ENCODE measurements around the gene MGAT5B. TPM values are rescaled to one million over a fixed set of nuclear protein-coding genes. Genes with fewer than 3 reads are reported as not detected.

The MGAT5B gene
- total RNA-seq, 2 experiments from 2014 or later: 0.43 to 0.47 TPM

- Mint-ChIP-seq H3K9me3 (peaks cover 9% of the 10 kb centered on the region), H3K27ac (no peak overlapping the region), H3K36me3 (no peaks in the 10 kb centered on the region), H3K4me3 (no peak overlapping the region), H3K27me3 (peaks cover 8% of the 10 kb centered on the region), H3K4me1 (peaks cover 3% of the 10 kb centered on the region)
- no peak for DNase-seq
- POLR2A ChIA-PET: no interaction called here
- no peak for ATAC-seq (ENCODE audit: low read depth)
These were observed 9.2 kb downstream of the MGAT5B start for GRCh38 chr17:76877437-76877836.

GRCh38 chr17:76878568-76878967, 10.4 kb downstream of the MGAT5B start:
- H3K4me3 Mint-ChIP-seq: no peak overlapping the region
- DNase-seq (no peak), ATAC-seq (ENCODE audit: low read depth) (no peak)
- POLR2A ChIA-PET: no interaction called here
- no peak overlapping the region for H3K27ac Mint-ChIP-seq
- H3K9me3 Mint-ChIP-seq: peaks cover 9% of the 10 kb centered on the region
- no peaks in the 10 kb centered on the region for H3K36me3 Mint-ChIP-seq
- H3K4me1 Mint-ChIP-seq: no peaks in the 10 kb centered on the region
- H3K27me3 Mint-ChIP-seq: peaks cover 6% of the 10 kb centered on the region

DNA sequence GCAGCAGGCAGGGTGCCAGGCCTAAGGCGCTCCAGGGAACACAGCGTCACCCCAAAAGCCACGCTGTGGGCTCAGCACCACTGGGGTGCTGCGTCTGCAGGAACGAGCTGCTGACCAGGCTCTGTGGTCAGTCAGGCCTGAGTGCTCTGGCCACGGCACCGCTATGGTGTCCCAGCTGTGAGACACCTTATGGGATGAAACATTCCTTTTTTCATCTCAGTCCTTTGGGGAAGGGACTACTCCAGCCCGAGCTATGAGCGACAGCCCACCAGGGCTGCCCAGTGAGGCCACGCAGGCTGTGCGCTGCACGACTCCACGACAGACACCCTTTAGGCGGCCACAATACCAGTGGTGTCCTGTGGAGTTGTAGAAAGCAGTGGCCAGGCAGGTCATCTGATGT, 11.1 kb downstream of the MGAT5B start:
- DNase-seq (no peak), ATAC-seq (ENCODE audit: low read depth) (no peak)
- POLR2A ChIA-PET: no interaction called here
- Mint-ChIP-seq H3K36me3 (no peaks in the 10 kb centered on the region), H3K27ac (no peak overlapping the region), H3K4me1 (no peaks in the 10 kb centered on the region), H3K27me3 (peaks cover 6% of the 10 kb centered on the region), H3K9me3 (peaks cover 7% of the 10 kb centered on the region), H3K4me3 (no peak overlapping the region)

DNA sequence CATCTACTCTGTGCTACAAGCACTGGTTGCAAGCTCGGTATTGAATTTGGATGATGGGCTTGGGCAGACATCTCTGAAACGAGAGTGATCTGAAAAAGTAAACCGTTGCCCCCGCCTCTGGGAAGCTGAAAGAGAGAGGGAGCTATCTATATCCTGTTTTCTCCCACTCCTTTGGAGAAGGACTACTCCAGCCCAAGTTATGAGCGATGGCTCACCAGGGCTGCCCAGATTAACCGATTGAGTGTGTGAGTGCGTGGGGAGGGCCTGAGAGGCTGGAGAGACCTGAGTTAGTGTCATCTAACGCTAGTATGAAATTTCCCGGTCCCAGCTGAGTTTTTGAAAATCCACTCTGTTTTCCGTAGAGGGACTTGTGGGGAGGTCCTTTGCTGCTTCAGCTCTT, 11.5 kb downstream of the MGAT5B start:
- ATAC-seq (ENCODE audit: low read depth) (no peak), DNase-seq (no peak)
- H3K36me3 Mint-ChIP-seq: no peaks in the 10 kb centered on the region
- POLR2A ChIA-PET: no interaction called here
- peaks cover 6% of the 10 kb centered on the region for H3K27me3 Mint-ChIP-seq
- H3K9me3 Mint-ChIP-seq: peaks cover 7% of the 10 kb centered on the region
- no peak overlapping the region for H3K4me3 Mint-ChIP-seq
- no peaks in the 10 kb centered on the region for H3K4me1 Mint-ChIP-seq
- no peak overlapping the region for H3K27ac Mint-ChIP-seq

DNA sequence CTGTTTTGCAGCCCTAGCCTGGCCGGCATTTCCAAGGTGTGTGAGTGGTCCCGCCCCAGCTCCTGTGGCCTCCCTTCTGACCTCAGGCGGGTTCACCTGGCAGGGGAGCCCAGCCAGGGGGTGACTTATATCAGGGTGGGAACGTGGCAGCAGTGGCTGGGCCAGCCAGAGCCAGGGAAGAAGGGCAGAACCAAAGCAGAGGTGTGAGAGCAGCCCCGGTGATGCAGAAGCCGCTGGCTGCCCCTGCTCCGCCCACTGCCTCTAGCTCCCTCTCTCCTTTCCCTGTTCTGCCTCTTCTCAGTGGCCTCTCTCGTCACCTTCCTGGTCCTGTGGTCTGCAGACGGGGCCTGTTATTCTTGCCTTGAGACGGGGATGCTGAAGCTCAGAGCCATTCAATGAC, 12.1 kb downstream of the MGAT5B start:
- Mint-ChIP-seq H3K4me3 (no peak overlapping the region), H3K27ac (no peak overlapping the region), H3K36me3 (no peaks in the 10 kb centered on the region), H3K27me3 (peaks cover 6% of the 10 kb centered on the region), H3K4me1 (no peaks in the 10 kb centered on the region), H3K9me3 (peaks cover 5% of the 10 kb centered on the region)
- DNase-seq (no peak), ATAC-seq (ENCODE audit: low read depth) (no peak)
- POLR2A ChIA-PET: no interaction called here

DNA sequence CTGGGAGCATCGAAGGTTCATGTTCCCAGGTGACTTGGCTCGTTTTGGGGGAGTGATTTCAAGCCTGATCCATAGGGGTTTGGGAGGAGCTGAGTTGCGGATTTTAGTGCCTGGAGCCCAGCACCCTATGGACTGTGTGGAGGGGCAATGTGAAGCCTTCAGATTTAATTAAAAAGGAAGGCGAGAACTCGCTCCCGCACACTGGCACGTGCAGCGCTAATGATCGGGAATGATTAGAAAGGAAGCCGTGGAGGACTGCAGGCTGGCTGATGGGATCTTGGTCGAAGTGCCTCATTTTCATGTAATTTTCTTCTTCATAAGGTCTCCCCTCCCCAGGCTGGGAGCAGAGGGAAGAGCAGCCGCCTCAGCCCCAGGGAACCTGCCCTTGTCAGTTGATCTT, 12.8 kb downstream of the MGAT5B start:
- H3K4me1 Mint-ChIP-seq: no peaks in the 10 kb centered on the region
- POLR2A ChIA-PET: no interaction called here
- H3K27me3 Mint-ChIP-seq: peaks cover 6% of the 10 kb centered on the region
- ATAC-seq (ENCODE audit: low read depth) (no peak), DNase-seq (no peak)
- no peaks in the 10 kb centered on the region for H3K36me3 Mint-ChIP-seq
- no peaks in the 10 kb centered on the region for H3K9me3 Mint-ChIP-seq
- no peak overlapping the region for H3K4me3 Mint-ChIP-seq
- no peak overlapping the region for H3K27ac Mint-ChIP-seq

- no peak for DNase-seq
- ATAC-seq (ENCODE audit: low read depth): no peak
- POLR2A ChIA-PET: no interaction called here
- Mint-ChIP-seq H3K36me3 (no peaks in the 10 kb centered on the region), H3K27me3 (peaks cover 6% of the 10 kb centered on the region), H3K4me1 (no peaks in the 10 kb centered on the region), H3K27ac (no peak overlapping the region), H3K9me3 (no peaks in the 10 kb centered on the region), H3K4me3 (no peak overlapping the region)
These were observed 13.2 kb downstream of the MGAT5B start for GRCh38 chr17:76881408-76881807.

GRCh38 chr17:76881966-76882365, 13.8 kb downstream of the MGAT5B start:
- Mint-ChIP-seq H3K27ac (no peak overlapping the region), H3K4me3 (no peak overlapping the region), H3K27me3 (peaks cover 6% of the 10 kb centered on the region), H3K36me3 (no peaks in the 10 kb centered on the region), H3K4me1 (no peaks in the 10 kb centered on the region), H3K9me3 (no peaks in the 10 kb centered on the region)
- POLR2A ChIA-PET: no interaction called here
- no peak for DNase-seq
- ATAC-seq (ENCODE audit: low read depth): no peak

- DNase-seq: no peak
- Mint-ChIP-seq H3K4me3 (no peak overlapping the region), H3K36me3 (no peaks in the 10 kb centered on the region), H3K4me1 (no peaks in the 10 kb centered on the region), H3K27ac (no peak overlapping the region), H3K27me3 (peaks cover 6% of the 10 kb centered on the region), H3K9me3 (no peaks in the 10 kb centered on the region)
- POLR2A ChIA-PET: no interaction called here
- no peak for ATAC-seq (ENCODE audit: low read depth)
These were observed 15.7 kb downstream of the MGAT5B start for GRCh38 chr17:76883744-76884525.

DNA sequence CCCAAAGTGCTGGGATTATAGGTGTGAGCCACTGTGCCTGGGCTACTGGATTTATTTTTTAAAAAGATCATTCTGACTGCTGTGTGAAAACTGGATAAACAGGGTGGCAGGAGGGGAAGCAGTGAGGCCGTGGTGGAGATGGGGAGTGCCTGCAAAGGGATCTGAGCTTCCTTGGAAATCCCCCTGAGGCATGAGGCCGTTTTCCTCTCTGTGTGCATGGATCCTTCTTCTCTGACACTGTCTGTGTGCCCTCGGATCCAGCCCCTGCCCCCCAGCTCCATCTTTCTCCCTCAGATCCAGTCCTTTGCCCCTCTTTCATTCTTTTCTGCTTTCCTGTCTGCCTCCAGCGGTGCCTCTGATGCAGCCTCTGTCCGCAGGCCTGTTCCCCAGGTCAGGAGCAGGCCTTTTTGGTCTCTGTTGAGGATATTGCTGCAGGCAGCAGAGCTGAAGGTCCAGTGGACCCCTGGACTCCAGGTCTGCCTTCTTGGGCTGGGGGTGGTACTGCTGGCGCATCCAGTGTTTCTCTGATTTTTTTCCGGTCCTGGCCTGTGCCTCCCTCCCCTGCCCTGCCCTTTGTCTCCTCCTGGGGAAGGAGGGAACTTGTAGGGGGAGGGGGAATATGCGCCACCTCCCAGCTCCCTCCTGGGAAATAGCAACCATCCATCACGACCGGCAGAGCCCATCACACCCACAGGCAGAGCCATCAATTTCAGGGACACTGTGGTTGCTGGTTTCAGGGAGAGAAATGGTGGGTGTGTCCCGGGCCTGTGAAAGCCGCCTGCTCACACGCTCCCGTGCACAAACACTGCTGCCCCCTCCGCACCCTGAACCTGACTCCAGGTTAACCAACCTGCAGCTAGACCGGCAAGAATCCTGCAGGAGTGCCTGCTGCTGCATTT, 17.0 kb downstream of the MGAT5B start:
- no peak overlapping the region for H3K4me3 Mint-ChIP-seq
- no peaks in the 10 kb centered on the region for H3K4me1 Mint-ChIP-seq
- ATAC-seq (ENCODE audit: low read depth): no peak
- H3K27ac Mint-ChIP-seq: no peak overlapping the region
- H3K9me3 Mint-ChIP-seq: no peaks in the 10 kb centered on the region
- H3K27me3 Mint-ChIP-seq: peaks cover 6% of the 10 kb centered on the region
- DNase-seq: no peak
- POLR2A ChIA-PET: no interaction called here
- H3K36me3 Mint-ChIP-seq: no peaks in the 10 kb centered on the region

DNA sequence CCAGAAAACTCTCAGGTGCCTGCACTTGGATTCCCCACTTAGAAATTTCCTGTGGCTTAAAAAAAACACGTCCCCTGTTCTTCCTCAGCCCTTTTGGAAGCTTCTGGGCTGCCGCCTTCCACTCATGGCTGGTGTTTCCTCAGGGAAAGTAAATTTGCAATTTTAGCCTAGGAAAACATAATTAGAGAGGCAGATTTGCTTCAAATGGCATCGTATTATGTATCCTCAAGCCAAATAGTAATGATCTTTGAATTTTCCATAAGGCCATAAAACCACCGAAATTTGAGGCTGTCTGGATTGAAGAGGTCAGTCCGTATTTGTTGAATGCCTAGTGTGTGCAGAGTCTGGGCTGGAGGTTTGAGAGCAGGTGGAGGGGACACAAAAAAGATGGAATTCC, 17.7 kb downstream of the MGAT5B start:
- no peaks in the 10 kb centered on the region for H3K36me3 Mint-ChIP-seq
- H3K4me1 Mint-ChIP-seq: no peaks in the 10 kb centered on the region
- no peak overlapping the region for H3K4me3 Mint-ChIP-seq
- no peak overlapping the region for H3K27ac Mint-ChIP-seq
- H3K9me3 Mint-ChIP-seq: no peaks in the 10 kb centered on the region
- no peak for DNase-seq
- ATAC-seq (ENCODE audit: low read depth): no peak
- POLR2A ChIA-PET: no interaction called here
- H3K27me3 Mint-ChIP-seq: peaks cover 4% of the 10 kb centered on the region

DNA sequence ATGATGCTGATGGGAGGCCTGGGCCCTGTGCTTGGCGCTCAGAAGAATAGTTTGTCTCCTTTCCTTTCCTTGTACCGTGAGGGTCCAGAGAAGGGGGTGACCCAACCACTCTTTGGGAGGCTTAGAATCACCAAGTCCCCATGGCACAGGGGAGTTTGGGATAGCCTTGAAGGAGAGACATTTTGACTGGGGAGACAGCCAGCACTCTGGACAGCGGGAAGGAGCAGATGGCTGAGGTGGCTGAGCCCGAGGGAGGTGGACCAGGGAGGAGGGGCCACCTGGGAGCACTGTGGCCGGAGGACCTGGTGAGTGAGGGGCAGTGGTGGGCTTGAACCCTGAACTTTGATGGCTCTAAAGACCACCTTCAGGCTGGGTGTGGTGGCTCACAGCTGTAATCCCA, 18.2 kb downstream of the MGAT5B start:
- no peak overlapping the region for H3K27ac Mint-ChIP-seq
- H3K4me1 Mint-ChIP-seq: no peaks in the 10 kb centered on the region
- DNase-seq: no peak
- H3K36me3 Mint-ChIP-seq: no peaks in the 10 kb centered on the region
- H3K9me3 Mint-ChIP-seq: no peaks in the 10 kb centered on the region
- H3K27me3 Mint-ChIP-seq: no peaks in the 10 kb centered on the region
- POLR2A ChIA-PET: no interaction called here
- no peak overlapping the region for H3K4me3 Mint-ChIP-seq
- ATAC-seq (ENCODE audit: low read depth): no peak

DNA sequence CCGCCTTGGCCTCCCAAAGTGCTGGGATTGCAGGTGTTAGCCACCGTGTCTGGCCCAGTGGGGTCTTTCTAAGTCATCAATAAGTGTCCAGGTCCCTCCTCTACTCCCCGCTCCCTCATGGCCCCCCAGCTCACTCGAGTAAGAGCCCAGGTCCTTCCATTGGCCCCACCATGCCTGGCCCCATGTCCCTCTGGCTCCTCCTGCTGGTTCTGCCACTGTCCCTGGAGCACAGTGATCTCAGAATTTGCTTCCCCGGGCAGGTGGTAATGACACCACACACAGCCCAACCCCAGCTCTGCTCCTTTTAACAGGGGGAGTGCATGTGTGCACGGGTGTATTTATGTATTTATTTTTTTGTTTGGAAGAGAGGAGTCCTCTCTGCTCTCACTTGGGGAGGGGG, 19.6 kb downstream of the MGAT5B start:
- no peak for DNase-seq
- Mint-ChIP-seq H3K27ac (no peak overlapping the region), H3K36me3 (no peaks in the 10 kb centered on the region), H3K4me3 (no peak overlapping the region), H3K4me1 (no peaks in the 10 kb centered on the region), H3K27me3 (no peaks in the 10 kb centered on the region), H3K9me3 (no peaks in the 10 kb centered on the region)
- ATAC-seq (ENCODE audit: low read depth): no peak
- POLR2A ChIA-PET: no interaction called here

DNA sequence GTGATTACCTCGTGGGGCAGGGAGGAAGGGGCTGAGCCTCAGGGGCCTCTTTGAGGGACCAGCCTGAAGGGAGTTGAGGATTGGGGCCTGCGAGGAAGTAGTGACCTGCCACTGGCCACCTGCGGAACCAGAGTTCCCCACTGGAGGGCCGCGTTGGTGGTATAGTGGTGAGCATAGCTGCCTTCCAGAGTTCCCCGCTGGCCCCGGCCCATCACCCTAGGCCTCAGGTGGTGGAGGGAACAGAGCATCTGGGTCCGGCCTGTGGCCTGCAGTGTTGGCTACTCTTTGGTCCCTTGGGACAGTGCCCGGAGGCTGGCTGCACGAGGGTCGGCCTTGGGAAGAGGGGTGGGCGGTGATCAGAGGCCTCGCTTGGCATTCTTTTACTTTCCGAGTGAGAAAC, 20.5 kb downstream of the MGAT5B start:
- ATAC-seq (ENCODE audit: low read depth): no peak
- Mint-ChIP-seq H3K27me3 (no peaks in the 10 kb centered on the region), H3K36me3 (no peaks in the 10 kb centered on the region), H3K9me3 (no peaks in the 10 kb centered on the region), H3K27ac (no peak overlapping the region), H3K4me3 (no peak overlapping the region), H3K4me1 (no peaks in the 10 kb centered on the region)
- DNase-seq: no peak
- POLR2A ChIA-PET: no interaction called here
